HG03558 (cell line): ENCODE data around the gene ZNF598.

Source experiments
- ATAC-seq: cut with Tn5 transposase; IDR thresholded peaks from one replicate; pipeline ENCODE4 v1.9.1; 2021; ENCODE audit warnings: moderate number of reproducible peaks; ENCODE audit not compliant: unreplicated experiment; ENCODE audit errors: extremely low read depth

ZNF598 gene

GRCh38 chr16:1979271-1980029, 30.2 kb downstream of the ZNF598 start:
- no peak for ATAC-seq

DNA sequence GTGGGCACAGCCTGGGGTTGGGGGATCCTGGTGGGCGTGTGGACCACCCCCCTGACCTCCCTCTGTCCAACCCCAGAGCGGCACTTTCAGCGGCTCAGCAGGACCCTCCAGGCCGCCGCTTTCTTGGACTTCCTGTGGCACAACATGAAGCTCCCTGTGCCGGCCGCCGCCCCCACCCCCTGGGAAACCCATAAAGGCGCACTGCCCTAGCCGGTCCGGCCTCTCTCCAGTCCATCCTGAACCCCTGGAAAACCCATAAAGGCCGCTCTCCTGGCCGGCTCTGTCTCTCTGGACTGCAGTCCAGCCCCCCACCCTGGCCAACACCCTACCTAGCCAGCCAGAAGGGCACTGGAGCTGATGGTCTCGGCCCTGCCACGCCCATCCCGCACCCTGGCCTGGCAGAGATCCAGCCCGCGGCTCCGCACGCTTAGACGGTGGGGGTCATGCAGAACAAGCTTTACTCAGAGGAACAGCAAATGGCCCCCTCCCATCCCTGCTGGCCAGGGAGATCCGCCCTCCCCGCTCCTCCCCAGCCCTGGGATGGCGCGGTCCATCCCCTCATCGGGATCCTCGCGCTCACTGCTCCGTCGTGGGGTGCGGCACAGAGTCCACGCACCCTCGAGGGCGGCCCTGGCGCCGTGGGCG, 31.0 kb downstream of the ZNF598 start:
- no peak for ATAC-seq

GRCh38 chr16:1977875-1978268, 31.7 kb downstream of the ZNF598 start:
- ATAC-seq: no peak

DNA sequence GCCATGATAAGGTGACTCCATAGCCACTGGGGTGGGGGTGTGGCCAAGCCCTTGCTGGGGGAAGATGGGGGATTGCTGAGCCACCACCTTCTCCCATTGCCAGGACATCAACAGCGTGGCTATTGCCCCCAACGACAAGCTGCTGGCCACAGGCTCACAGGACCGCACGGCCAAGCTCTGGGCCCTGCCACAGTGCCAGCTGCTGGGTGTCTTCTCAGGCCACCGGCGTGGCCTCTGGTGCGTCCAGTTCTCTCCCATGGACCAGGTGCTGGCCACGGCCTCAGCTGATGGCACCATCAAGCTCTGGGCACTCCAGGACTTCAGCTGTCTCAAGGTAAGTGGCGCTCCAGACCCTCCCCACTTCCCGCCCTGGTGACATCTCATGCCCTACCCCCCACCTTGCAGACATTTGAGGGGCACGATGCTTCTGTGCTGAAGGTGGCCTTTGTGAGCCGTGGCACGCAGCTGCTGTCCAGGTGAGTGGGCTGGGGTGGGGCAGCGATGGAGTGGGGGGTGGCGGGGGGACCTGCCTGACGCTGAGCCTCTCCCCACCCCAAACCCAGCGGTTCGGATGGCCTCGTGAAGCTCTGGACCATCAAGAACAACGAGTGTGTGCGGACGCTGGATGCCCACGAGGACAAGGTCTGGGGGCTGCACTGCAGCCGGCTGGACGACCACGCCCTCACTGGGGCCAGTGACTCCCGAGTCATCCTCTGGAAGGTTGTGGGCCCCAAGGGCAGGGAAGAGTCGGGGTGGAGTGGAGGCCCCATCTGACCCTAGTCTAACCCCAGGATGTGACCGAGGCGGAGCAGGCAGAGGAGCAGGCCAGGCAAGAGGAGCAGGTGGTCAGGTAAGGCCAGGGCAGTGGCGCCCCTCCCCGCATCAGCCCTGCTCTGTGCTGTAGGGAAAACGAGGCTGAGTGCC, 32.4 kb downstream of the ZNF598 start:
- ATAC-seq: no peak

- no peak for ATAC-seq
Observed at GRCh38 chr16:1976216-1976520, 33.5 kb downstream of the ZNF598 start.

DNA sequence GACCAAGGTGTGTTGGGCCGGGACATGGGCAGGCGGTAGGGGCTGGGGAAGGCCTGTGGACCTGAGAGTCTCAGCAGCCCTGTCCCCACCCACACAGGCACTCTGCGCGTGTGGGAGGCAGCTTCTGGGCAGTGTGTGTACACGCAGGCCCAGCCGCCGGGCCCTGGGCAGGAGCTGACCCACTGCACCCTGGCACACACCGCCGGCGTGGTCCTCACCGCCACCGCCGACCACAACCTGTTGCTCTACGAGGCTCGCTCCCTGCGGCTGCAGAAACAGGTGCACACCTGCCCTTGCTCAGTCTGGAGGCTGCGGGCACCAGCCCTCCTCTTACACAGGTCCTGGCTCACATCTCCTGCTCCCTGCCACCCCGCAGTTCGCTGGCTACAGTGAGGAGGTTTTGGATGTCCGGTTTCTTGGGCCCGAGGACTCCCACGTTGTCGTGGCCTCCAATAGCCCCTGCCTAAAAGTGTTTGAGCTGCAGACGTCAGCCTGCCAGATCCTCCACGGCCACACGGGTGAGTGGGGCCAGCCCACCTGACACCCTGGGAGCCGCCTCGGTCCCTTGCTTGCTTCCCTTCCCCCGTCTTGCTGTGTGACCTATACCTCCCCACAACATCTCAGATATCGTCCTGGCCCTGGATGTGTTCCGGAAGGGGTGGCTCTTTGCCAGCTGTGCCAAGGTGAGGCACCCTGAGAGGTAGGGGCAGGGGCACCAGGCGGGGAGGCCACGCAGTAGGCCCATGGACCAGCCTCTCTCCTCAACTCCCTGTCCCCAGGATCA, 34.0 kb downstream of the ZNF598 start:
- no peak for ATAC-seq

DNA sequence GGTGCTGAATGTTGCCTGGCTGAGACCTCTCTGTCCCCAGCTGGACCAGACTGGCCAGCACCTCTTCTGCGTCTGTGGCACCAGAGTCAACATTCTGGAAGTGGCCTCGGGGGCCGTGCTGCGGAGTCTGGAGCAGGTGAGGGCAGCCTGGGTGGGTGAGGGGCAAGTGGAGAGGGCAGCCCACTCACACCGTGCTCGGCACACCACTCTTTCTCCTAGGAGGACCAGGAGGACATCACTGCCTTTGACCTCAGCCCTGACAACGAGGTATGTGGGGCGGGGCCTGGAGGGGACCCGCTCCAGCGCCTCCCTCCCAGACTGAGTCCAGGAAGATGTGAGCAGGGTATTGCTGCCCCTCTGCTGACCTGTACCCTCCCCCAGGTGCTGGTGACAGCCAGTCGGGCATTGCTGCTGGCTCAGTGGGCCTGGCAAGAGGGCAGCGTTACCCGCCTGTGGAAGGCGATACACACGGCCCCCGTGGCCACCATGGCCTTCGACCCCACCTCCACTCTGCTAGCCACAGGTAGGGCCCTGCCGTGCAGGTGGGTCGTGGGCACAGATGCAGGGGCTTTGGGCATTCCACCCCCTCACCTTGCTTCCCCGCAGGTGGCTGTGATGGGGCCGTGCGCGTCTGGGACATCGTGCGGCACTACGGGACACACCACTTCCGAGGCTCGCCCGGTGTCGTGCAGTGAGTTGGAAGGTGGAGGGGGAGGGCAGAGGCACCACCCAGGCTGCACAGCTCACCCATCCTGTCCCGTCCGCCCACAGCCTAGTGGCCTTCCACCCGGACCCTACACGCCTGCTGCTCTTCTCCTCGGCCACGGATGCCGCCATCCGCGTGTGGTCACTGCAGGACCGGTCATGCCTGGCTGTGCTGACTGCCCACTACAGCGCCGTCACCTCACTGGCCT, 35.2 kb downstream of the ZNF598 start:
- no peak for ATAC-seq

- no peak for ATAC-seq
Observed at GRCh38 chr16:1973461-1974156, 36.0 kb downstream of the ZNF598 start.

- no peak for ATAC-seq
Observed at GRCh38 chr16:1972490-1972877, 37.1 kb downstream of the ZNF598 start.

DNA sequence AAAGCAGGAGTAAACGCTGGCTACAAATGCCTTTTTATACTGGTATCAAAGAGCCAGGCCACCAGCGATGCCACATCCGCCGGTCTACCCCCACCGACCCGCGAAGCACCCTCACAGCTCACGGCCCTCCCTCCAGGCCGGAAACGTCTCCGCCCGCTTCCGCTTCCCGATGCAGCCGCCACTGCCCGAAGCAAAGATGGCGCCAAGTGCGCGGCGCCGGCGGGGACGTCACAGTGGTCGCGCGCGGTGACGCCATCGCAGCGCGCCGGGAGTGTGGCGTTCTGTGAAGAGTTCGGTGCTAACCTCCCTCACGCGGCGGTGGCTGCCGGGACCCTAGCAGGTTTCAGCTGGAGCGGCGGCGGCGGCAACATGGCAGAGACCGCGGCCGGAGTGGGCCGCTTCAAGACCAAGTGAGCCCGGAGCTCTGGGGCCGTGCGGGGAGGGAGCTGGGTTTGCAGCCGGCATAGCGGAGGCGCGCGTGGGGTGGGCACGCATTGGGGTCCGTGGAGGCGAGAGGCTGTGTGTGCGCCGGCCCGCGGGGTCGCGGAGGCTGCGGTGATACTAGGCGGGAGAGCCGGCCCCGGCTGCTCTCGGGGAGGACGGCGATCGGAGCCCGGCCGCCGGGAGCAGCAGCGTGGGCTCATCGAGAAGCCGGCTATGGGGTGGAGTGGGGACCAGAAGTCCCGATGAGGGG, 37.7 kb downstream of the ZNF598 start, which contains the start of gene TBL3:
TSS of gene TBL3 (plus strand) at position 258 of the 694 bp plus-strand sequence. CDS start at position 370, 112 bp downstream.
- peak; percentile 72 for ATAC-seq

- no peak for ATAC-seq
Observed at GRCh38 chr16:1968146-1968953, 41.3 kb downstream of the ZNF598 start.

DNA sequence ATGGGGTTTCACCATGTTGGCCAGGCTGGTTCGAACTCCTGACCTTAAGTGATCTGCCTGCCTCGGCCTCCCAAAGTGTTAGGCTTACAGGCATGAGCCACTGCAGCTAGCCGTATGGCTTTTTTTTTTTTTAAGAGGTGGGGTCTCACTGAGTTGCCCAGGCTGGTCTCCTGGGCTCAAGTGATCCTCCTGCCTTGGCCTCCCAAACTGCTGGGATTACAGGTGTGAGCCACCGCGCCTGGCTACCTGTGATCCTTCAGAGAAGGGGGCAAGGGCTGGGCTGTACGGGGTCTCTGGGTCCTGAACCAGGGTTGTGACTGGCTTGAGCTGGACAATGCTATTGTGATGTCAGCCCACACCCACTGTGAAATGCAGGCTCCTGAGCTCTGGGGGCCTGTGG, 43.2 kb downstream of the ZNF598 start, which contains the start of gene RNF151:
TSS of gene RNF151 (plus strand) at position 397 of the 400 bp plus-strand sequence. CDS start 26 bp downstream, outside the sequence.
- ATAC-seq: no peak

DNA sequence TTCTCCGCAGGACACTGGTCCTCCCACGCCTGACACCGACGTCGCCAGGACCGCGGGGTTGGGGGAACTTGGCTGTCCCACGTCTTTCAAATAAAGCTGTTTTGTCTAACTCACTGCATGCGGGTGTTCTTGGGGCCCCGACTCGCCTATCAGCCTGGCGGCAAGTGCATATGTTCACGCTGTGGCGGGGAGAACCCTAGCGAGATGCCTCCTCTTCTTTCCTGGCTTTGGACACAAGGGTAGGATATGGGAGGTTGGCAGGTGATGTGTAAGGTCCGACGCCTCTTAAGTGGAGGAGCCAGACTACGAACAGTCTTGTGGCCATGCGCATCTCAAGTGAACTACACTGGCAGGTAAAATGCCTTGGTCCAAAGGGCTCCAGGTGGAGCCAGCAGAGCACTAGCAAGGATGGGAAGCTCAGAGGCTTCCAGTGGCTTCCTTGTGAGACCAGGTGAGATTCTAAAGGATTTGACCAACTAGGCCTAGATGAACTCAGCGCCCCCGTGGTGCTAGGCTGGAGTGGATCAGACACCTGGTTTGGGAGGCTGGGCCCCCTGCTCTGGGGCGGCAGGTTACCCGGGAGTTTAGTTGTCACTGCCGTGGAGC, 44.1 kb downstream of the ZNF598 start:
- no peak for ATAC-seq

DNA sequence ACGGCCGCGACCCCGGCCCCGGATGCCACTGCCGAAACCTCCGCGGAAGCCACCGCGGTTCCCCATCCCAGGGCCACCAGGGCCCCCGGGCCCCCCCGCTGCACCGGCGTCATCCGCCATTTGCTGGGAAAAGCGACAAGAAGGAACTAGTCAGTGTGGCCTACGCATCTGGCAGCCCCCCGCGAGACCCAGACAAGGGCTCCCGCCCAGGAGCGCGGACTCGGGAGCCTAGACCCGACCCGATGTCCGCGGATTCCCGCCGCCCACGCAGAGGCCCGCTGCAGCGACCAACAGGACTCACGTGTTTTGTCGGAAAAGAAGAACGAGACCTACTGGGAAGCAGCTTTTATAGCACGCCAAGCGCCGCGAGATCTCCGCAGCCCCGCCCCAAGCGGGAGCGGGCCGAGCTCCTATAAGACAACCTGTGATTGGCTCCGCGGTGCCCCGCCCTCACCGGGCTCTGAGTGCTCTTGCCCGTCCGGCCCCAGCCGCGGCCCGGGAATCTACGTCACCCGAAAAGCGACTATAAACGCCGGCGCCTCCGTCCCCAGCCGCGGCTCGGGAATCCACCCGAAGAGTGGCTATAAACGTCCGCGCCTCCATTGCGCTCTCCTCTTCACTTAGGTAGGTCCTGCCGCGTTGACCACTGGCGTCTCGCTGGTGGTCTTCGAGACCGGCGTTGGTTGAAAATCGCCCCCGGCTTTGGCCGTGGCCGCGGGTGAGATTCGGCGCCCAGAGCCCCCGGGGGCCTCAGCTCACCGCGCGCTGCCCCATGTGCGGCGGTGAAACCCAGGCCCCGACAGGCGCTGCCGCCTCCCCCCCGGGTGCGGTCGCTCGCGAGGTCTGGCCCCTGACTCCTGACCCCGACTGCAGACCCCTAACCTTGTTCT, 44.9 kb downstream of the ZNF598 start, which contains the start of gene RPS2:
TSS of gene RPS2 (minus strand) at position 321 of the 890 bp plus-strand sequence. CDS start at position 120, 201 bp downstream.
- peak; percentile 70 for ATAC-seq

DNA sequence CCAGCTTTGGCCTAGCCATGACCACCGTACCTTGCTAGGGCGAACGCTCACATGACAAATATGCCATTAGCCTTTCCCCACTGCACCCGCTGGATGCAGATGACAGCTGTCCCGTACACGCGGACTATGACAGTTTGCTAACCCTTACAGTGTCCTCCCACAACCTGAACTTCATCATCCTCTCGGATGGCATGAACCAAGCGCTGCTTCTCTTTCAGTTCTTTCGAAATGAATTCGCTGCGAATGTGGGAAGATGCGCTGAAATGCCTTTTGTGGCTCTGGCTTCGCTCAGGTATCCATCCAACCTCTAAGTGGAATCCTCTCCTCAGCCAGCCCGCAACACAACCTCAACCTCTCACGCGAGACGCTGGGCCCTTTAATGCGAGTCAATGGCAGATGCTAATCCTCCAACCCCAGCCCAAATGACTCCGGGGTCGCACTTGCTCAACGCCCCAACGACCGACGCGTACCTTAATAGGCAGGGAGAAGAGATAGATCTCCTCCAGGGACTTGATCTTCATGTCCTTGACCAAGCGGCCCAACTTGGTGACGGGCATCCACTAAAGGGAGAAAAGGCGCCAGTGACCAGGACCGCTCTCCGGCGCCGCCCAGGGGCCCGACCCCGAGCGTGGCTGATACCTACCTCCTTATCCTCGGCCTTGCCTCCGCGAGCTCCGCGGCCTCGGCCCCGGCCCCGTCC, 45.7 kb downstream of the ZNF598 start:
- ATAC-seq: no peak
